ENCODE data around the gene AK2. TPM values are rescaled to one million over a fixed set of nuclear protein-coding genes. Genes with fewer than 3 reads are reported as not detected.

The AK2 gene
- total RNA-seq, 3 donors from 2014 or later = 124 to 483 (median 280) TPM

DNA sequence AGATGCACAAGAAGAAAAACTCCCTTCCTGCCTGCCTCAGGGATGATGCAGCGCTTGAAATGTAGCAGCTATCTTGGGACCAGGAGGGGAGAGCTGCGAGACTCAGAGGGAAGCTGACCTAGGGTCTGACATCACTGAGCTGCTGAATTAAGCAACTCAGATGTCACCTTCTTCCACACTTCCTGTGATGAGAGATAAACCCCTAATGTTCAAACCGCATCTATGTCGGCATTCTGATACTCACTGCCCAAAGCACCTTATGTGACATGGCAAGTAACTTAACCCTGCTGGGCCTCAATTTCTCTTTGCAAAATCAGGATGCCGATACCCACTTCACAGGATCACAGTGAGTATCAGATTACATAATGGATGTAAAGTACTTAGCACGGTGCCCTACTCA, 9.1 kb upstream of the AK2 start:
- TF ChIP-seq POLR2A (IDR thresholded peaks at IDR 0.05) = no peak
- TF ChIP-seq, protein P1, sequence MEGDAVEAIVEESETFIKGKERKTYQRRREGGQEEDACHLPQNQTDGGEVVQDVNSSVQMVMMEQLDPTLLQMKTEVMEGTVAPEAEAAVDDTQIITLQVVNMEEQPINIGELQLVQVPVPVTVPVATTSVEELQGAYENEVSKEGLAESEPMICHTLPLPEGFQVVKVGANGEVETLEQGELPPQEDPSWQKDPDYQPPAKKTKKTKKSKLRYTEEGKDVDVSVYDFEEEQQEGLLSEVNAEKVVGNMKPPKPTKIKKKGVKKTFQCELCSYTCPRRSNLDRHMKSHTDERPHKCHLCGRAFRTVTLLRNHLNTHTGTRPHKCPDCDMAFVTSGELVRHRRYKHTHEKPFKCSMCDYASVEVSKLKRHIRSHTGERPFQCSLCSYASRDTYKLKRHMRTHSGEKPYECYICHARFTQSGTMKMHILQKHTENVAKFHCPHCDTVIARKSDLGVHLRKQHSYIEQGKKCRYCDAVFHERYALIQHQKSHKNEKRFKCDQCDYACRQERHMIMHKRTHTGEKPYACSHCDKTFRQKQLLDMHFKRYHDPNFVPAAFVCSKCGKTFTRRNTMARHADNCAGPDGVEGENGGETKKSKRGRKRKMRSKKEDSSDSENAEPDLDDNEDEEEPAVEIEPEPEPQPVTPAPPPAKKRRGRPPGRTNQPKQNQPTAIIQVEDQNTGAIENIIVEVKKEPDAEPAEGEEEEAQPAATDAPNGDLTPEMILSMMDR (IDR thresholded peaks at IDR 0.05) = no peak
- TF ChIP-seq POLR2AphosphoS5 (IDR thresholded peaks at IDR 0.05) = no peak
- no peak overlapping the region for H3K27ac ChIP-seq
- no peak overlapping the region for H3K4me3 ChIP-seq
- no peaks in the 10 kb centered on the region for H3K27me3 ChIP-seq
- no peaks in the 10 kb centered on the region for H3K9me3 ChIP-seq
- no peaks in the 10 kb centered on the region for H3K36me3 ChIP-seq
- H3K4me1 ChIP-seq = no peaks in the 10 kb centered on the region
- intact Hi-C loops (cut with DNase I; ENCODE audit: low total_unique reads) = no loop called here
- DNase-seq (ENCODE audit: low spot score in 2 of 2) = no peak

DNA sequence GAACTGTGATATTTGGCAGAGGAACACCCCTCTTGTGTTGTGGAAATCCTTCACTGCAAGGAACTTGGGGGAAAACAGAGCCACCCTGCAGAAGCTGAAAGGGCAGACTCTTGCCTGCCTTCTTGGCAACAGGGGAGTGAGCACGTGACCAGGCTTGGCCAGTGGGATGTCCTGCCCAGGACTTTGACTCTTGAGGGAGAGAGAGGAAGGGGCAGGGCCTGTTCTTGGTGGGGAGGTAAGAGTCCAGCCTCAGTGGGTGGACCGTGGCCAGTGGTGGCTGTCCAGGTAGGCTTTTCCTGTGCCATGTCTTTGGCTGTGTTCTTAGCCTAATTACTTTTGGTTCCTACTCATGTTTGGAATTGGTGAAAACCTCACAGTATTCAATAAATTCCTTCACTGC, 8.6 kb upstream of the AK2 start:
- no peak overlapping the region for H3K4me3 ChIP-seq

DNA sequence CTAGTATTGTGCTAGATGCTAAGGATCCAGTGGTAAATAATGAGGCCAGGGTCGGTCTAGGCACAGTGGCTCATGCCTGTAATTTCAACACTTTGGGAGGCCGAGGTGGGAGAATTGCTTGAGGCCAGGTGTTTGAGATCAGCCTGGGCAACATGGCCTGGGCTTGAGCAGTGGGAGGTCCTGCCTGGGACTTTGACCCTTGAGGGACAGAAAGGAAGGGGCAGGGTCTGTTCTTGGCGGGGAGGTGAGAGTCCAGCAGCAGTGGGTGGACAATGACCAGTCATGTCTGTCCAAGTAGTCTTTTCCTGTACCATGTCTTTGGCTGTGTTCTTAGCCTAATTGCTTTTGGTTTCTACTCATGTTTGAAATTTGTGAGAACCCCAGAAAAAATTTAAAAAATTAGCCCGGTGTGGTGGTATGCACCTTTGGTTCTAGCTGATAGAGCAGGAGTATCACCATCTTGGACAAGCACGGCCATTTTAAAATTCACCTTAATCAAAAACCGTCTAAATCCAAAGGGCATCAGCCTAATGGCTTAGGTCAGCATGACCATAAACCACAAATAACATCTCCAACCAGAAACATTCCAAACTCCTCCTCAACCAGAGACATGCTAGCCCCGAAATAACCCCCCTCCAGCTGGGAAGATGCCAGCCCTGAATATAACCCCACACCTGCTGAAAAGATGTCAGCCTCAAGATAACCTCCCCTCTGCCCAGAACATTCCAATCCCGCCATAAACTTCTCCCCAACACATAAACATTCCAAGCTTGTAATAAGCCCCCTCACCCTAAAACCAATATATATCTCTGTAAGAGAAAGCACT, 6.8 kb upstream of the AK2 start:
- Histone ChIP-seq H3K9me3 (no peaks in the 10 kb centered on the region), H3K4me3 (no peak overlapping the region), H3K4me1 (no peaks in the 10 kb centered on the region), H3K27me3 (no peaks in the 10 kb centered on the region), H3K36me3 (no peaks in the 10 kb centered on the region), H3K27ac (no peak overlapping the region)
- intact Hi-C loops (cut with DNase I; ENCODE audit: low total_unique reads) = no loop called here
- TF ChIP-seq, protein P1 (IDR thresholded peaks at IDR 0.05) = no peak
- no peak for TF ChIP-seq POLR2AphosphoS5 (IDR thresholded peaks at IDR 0.05)
- TF ChIP-seq POLR2A (IDR thresholded peaks at IDR 0.05) = no peak
- DNase-seq (ENCODE audit: low spot score in 2 of 2) = no peak

More for the DNA sequence above, 8.6 kb upstream of the AK2 start:
- TF ChIP-seq, protein P1 (IDR thresholded peaks at IDR 0.05) = no peak
- no peak for TF ChIP-seq POLR2AphosphoS5 (IDR thresholded peaks at IDR 0.05)
- no peak for TF ChIP-seq POLR2A (IDR thresholded peaks at IDR 0.05)
- no peaks in the 10 kb centered on the region for H3K27me3 ChIP-seq
- H3K9me3 ChIP-seq = no peaks in the 10 kb centered on the region
- H3K4me1 ChIP-seq = no peaks in the 10 kb centered on the region
- no peaks in the 10 kb centered on the region for H3K36me3 ChIP-seq
- intact Hi-C loops (cut with DNase I; ENCODE audit: low total_unique reads) = no loop called here
- H3K27ac ChIP-seq = no peak overlapping the region
- DNase-seq (ENCODE audit: low spot score in 2 of 2) = no peak

DNA sequence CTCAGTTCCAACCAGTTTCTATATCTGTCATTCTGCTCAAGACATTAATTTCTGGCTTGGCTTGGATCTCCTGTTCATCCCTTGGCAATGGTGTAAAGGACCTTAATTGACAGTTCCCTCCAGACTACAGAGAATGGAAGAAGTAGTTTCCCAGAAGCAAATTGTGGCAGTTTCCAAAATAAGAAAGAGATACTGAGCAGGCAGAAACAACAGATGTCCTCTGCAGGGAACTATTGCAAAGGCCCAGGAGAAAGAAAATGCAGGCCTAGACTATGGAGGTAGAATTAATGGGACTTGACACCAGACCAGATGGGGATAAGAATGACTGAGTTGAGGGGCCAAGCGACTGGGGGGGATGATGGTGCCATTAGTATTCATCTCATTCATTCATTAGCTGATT, 6.1 kb upstream of the AK2 start:
- TF ChIP-seq POLR2AphosphoS5 (IDR thresholded peaks at IDR 0.05) (no peak), POLR2A (IDR thresholded peaks at IDR 0.05) (no peak)
- TF ChIP-seq, protein P1 (IDR thresholded peaks at IDR 0.05) = no peak
- Histone ChIP-seq H3K27me3 (no peaks in the 10 kb centered on the region), H3K4me1 (no peaks in the 10 kb centered on the region), H3K27ac (no peak overlapping the region), H3K36me3 (no peaks in the 10 kb centered on the region), H3K9me3 (no peaks in the 10 kb centered on the region), H3K4me3 (no peak overlapping the region)
- intact Hi-C loops (cut with DNase I; ENCODE audit: low total_unique reads) = no loop called here
- no peak for DNase-seq (ENCODE audit: low spot score in 2 of 2)

DNA sequence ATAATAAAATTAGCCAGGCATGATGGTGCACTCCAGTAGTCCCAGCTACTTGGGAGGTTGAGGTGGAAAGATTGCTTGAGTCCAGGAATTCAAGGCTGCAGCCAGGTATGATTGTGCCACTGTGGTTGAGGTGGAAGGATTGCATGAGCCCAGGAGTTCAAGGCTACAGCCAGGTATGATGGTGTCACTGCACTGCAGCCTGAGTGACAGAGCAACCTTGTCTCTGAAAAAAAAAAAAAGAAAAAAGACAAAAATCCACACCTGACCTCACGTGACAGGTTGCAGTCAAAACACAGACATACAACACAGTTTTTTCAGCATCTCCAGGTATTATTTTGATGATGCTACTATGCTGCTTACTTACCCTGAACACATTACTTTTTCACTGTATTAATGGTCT, 4.3 kb upstream of the AK2 start:
- H3K9me3 ChIP-seq = no peaks in the 10 kb centered on the region
- no peaks in the 10 kb centered on the region for H3K4me1 ChIP-seq
- no peaks in the 10 kb centered on the region for H3K27me3 ChIP-seq
- TF ChIP-seq POLR2A (IDR thresholded peaks at IDR 0.05) = no peak
- TF ChIP-seq POLR2AphosphoS5 (IDR thresholded peaks at IDR 0.05) = no peak
- TF ChIP-seq, protein P1 (IDR thresholded peaks at IDR 0.05) = no peak
- no peak overlapping the region for H3K27ac ChIP-seq
- DNase-seq (ENCODE audit: low spot score in 2 of 2) = no peak
- intact Hi-C loops (cut with DNase I; ENCODE audit: low total_unique reads) = no loop called here
- no peak overlapping the region for H3K4me3 ChIP-seq
- no peaks in the 10 kb centered on the region for H3K36me3 ChIP-seq
